Measurements from ENCODE around the gene PGS1. TPM values are rescaled to one million over a fixed set of nuclear protein-coding genes. Genes with fewer than 3 reads are reported as not detected.

PGS1 gene
- total RNA-seq, 1 donor from 2014 or later, result 26.4 TPM

DNA sequence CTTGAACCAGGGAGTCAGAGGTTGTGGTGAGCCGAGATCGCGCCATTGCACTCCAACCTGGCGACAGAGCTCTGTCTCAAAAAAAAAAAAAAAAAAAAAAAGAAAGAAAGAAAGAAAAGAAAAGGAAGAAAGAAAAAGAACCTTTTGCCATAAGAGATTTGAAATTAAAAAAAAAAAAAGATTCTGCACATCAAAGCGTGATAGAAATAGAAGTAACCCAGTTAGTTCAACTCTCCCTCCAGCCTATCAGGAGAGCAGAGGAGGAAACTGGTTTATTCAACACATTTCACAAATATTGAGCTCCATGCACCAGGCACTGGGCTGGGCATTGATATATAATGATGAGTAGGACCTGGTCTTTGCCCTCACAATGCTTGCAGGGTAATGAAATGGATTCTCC lies 16.2 kb upstream of the PGS1 start:
- DNase-seq (ENCODE audit: low read depth in 2 of 2), result no peak

DNA sequence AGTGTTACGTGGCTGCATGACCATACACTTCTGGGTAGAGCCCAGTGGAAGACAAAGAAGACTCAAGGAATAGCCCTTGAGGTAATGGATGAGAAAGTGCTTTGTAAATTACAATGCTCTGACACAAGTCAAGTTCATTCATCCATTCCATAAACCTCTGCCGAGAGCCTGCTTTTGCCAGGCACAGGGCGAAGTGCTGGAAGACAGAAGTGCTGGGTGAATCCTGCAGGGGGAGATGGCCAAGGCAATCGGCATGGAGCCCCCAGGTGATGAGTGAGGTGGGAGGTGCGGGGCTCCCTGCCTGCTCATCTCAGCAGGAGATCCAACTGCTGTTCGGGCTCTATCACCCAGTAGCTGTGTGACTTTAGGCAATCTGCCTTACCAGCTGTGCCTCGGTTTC lies 15.8 kb upstream of the PGS1 start:
- no peak for DNase-seq (ENCODE audit: low read depth in 2 of 2)

DNA sequence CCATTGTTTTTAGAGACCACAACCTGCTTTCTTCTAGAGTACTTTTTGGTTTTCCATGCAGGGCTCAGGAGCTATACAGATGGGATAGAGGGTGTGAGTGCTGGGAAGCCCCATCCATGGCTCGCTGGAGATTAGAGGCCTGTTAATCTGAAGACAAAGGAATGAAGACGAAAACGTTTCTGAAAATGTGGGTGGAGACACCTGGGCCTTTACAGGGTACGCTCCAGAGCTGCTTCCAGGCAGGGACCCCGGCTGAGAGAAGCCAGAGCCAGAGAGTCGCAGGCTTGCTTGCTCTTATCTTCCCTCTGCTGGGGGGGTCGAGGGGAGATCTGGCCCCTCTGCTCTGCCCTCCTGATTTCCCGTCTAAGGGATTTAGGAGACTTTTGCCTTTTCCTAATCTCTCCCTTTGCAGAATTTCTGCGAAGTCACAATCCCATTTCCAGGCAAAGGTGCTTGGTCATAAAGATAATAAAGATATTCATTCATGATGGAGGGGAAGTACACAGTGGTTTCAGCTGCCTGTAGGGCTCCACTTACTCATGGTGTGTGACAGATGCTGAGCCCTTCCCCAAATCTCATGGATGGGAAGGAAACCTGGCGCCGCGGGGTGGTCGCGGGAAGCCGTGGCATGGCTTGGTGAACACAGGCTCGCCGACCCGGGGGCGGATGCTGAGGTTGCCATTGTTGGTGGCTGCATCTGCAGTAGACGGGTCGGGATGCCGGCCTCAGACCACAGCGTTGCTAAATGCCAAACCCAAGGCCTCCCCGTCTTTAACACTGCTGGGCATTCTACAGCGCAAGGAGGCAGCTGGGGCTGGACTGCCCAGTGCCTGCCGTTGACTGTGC lies 13.8 kb upstream of the PGS1 start:
- DNase-seq (ENCODE audit: low read depth in 2 of 2), result no peak

DNA sequence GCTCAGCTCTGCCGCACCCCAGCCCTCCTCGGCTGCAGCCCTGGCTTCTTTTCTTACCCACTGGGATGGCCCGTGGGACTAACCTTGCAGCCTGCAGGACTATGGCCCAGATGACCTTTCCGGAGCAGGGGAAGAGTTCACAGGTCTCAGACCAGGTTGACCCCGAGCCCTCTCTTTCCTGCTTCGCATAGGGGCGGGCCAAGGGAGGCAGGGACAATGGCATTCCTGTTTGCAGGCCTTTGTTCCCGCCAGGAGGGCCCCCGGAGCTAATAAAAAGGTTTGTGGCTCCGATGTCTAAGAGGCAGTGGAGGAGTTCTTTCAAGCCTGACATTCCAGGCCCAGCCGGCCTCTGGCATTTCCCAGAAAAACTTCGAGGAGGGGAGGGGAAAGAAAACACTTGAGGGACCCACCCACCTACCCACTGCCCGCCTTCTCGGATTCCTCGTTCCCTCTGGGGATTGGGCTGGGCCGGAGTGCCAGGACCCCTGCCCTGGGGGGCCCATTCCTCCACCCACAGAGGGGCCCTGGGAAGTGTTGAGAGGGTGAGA lies 12.8 kb upstream of the PGS1 start:
- peak in 1 of 2 donors; percentile 54 for DNase-seq (ENCODE audit: low read depth in 2 of 2)

DNA sequence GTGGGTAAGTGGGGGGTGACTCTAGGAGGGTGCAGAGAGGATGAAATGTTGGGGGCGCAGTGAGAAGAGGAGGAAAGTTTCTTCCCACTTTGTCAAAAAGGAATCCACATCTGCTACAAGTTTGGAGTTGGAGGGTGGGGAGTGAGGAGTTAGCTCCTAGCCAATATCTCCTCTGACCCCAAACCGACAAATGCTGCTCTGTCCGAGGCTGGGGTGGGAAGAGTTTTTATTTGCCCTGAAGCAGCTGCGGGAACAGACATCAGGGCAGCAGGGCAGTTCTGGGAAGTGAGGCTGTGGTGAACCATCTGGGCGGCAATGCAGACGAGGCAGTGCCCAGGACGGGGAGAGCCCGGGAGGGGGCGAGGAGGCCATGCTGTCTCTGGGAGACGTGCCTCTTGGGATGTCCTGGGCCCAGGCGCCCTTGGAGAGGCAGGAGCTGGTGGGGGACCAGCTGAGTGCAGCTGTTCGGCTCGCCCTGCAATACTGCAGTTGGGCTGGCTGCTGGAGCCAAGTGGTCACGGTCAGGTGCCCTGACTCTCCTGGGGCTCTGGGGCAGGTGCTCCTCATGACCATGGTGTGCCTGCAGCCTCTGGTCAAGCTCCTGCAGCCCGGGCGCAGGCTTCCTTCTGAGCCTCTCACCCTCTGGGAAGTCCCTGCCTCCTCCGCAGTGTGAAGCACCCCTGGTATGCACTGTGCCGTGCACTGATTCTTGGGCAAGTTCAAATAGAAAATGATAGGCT lies 12.2 kb upstream of the PGS1 start:
- no peak for DNase-seq (ENCODE audit: low read depth in 2 of 2)

DNA sequence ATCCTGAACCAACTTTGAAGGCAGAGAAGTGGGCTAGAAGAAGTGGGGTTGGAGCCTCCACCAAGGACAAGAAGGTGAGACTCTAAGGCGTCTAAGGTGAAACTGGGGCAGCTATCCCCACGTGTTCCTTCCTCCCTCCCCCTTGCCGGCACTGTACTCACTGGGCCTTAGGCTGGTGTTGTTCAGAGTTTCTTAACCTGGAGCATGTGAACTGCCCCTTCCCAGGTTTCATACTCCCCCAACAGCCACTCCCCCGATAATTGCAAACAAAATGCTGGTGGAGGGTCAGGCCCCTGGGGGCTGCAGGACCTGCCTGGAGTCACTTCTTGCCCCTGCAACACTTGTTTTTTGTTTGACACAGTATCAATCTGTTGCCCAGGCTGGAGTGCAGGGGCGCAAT lies 11.3 kb upstream of the PGS1 start:
- DNase-seq (ENCODE audit: low read depth in 2 of 2), result no peak

DNA sequence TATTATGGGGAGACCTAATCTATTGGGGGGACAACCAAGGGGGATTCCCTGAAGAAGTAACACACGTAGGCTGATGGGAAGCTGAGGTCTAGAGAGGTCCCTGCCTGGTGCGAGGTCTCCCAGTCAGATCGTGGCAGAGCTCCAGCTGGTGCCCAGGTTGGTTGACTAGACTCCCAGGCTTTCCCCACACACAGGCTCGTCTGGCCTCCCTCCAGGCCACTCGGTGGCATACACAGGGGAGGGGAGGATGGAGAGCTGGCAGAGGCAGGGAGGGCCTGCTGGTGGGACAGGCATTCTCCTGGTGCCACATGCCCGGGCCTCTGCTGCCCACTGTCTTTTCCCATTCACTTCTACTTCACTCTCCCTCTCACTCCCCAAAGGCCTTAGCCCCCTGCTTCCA lies 10.1 kb upstream of the PGS1 start:
- DNase-seq (ENCODE audit: low read depth in 2 of 2), result no peak

DNA sequence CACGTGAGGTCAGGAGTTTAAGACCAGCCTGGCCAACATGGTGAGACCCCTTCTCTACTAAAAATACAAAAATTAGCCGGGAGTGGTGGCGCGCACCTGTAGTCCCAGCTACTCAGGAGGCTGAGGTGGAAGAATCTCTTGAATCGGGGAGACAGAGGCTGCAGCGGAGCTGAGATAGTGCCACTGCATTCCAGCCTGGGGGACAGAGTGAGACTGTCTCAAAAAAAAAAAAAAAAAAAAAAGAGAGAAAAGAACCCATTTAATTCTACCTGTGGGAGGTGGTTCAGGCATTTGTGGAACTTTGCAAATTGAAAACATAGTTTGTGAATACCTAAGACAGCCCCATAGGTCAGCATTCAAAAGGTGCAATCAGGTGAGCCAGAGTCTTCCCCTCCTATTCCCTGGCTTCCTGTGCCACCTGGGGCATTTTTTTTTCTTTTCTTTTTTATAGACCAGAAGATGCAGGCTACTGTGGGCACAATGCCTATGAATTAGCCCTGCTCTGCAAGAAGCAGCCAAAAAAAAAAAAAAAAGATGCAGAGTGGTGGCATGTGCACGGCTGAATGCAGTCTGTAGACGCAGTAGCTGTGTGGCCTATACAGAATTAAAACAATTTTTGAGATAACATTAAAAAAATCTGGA lies 9.5 kb upstream of the PGS1 start:
- DNase-seq (ENCODE audit: low read depth in 2 of 2), result no peak

DNA sequence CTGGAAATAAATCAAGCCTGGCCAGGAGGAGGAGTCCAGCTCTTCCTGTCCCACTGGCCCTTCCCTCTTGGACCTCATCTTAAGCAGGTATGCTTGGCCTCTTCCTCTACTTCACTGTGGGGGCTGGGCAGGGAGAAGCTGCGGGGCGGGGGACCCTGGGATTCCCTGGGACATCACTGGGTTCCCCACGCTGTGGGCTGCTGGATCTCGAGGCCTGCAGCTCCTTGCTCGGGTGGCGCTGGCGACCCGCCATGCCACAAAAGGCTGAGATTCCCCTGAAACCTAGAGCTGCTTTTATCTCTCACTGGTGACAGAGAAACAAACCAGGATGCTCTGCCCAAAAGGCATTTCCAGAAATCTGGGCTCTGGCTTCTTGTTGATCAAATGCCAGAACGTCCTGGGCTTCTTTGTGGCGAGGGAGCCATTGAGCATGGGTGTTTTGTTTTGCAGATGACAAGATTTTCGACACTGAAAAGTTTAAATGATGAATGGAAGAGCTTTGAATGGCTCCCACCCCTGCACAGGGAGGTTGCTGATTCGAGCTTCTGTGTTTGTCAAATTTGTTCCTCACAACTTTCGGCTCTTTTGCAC lies 8.6 kb upstream of the PGS1 start:
- no peak for DNase-seq (ENCODE audit: low read depth in 2 of 2)

DNA sequence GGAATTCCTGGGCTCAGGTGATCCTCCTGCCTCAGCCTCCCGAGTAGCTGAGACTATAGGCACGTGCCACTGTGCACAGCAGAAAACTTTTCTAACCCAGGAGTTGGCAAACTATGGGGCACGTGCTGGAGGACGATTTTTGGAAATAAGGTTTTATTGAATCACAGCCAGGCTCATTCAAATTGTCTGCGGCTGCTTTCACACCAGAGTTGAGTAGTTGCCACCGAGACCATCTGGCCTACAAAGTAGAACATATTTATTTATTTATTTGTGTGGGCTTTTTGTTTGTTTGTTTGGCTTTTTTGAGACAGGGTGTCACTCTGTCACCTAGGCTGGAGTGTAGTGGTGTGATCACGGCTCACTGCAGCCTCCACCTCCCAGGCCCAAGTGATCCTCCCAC lies 7.4 kb upstream of the PGS1 start:
- no peak for DNase-seq (ENCODE audit: low read depth in 2 of 2)

DNA sequence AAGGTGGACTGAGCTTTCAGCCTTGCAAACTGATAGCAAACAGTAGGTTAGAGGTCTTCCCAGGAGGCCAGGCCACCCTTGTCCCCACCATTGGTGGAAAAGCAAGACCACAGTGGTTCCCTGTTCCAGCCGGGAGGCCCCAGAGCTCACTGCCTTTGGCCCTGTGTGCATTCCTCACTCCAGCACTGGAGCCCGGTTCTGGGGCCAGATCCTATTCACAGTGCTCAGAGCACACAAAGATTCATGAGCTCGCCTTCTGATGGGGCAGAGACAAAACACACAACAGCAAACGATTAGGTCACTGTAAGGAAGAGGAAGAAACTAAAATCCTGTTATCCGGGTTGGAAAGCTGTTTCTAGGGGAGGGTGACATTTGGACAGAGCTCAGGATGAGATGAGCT lies 5.6 kb upstream of the PGS1 start:
- DNase-seq (ENCODE audit: low read depth in 2 of 2), result no peak

DNA sequence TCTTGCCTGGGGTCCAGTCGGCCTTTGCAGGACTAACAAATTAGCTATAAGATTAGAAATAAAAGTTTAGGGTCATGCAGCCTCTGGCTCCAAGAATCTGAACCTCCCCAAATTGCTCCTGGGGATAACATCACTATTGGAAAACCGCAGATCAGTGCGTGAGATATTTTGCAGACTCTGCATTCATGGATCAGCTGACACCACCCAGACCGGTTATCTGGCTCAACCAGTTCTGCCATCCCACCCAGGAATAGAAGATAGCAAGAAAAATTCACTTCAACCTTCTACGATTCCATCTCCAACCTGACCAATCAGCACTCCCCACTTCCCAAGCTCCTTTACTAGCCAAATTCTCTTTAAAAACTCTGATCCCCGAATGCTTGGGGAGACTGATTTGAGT lies 4.3 kb upstream of the PGS1 start:
- DNase-seq (ENCODE audit: low read depth in 2 of 2), result no peak

DNA sequence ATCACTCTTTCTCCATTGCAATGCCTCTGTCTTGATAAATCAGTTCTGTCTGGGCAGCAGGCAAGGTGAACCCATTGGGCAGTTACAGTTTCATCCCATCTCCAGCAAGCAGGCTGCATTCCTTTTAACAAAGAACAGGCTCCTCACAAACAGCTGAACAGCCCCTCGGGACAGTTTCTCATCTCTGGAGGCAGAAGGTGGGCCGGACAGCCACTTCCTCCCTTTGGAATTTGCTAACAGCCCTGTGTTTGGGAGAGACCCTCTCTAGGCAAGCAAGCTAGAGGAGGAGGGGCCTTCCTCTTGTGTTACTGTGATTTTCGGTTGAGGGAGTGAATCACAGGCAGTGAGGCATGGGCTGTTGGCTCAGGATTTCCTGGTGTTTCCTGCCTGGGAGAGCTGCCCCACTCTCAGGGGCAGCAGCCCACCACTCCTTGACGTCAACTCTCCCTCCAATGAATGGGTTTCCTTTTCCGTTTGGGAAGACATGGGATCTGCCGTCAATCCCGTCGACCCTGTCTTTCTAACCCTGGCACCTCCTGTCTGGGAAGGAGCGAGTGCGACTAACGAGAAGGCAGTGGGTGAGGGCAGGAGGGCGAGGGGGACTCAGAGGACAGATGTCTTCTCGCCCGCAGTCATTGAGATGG lies 3.7 kb upstream of the PGS1 start:
- DNase-seq (ENCODE audit: low read depth in 2 of 2), result peak; percentile 84 to 96

DNA sequence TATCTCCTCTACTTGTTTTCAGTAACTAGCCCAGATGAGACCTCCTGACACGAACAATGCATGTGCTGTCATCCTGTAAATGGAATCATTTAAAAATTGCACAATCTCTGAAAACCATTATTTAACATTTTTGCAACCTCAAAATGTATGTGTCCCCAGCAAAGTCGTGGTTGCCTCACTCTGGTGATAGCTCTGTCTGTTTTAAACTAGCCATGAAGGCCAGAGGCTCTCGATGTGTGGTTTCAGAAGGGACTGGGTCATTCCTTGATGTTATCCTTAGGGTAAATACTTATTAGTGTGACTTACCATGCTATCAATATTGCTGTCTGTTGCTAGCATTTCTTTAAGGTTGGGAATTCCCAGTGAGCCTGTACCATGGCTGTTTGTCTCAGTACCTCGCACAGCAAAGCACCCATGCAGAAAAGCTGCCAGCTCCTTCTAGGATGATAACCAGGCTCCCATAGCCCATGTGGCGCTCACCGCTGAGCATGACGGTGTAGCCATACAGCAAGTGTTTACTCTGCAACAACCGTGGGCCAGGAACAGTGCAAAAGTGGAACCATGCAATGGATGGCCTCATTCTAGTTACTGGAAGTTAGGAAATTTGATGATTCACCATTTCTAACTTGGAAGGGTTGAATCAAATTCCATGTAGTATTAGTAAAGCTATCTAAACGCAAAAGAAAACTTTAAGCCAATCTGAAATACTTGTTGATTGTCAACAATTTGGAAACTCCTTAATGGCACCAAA lies 2.9 kb upstream of the PGS1 start:
- peak; percentile 75 to 87 for DNase-seq (ENCODE audit: low read depth in 2 of 2)

DNA sequence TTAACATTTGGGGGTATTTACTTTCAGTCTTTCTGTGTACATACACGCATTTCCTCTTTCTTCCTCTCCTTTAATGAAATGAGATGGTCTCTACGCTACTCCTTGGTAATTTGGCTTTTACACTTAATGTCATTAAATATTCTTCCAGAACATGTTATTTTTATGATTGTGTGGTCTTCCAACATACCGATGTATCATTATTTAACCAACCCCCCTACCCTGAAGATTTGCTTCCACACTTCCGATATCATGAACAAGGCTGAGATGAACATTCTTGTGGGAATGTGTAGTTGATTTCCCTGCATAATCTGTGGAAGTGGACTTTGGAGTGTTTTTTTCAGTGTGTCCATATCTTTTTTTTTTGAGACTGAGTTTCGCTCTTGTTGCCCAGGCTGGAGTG lies 2.3 kb upstream of the PGS1 start:
- DNase-seq (ENCODE audit: low read depth in 2 of 2), result no peak

DNA sequence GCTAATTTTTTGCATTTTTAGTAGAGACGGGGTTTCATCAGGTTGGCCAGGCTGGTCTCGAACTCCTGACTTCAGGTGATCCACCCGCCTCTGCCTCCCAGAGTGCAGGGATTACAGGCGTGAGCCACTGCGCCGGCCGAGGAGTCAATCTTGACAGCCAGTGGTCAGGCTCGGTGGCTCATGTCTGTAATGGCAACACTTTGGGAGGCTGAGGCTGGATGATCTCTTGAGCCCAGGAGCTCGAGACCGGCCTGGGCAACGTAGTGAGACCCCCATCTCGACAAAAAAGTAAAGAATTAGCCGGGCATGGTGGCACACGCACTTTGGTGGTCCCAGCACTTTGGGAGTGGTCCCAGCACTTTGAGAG lies 608 bp upstream of the PGS1 start:
- DNase-seq (ENCODE audit: low read depth in 2 of 2), result no peak

DNA sequence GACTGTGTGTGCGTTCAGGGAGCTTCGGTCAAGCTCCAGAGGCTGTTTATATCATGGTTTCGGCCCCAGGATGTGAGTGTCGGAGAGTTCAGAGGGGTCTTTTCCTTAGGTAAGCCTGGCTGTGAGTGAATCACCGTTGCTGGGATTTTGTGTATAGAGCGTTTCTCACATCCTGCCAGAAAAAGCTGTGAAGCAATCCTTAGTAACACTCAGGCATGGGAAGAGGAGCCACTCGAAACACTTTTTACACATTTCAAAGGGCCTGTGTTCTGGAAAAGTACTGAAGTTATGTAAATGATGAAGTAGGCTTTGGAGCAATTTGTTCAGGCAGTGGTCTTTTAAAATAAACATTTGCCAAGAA lies 662 bp downstream of the PGS1 start:
- DNase-seq (ENCODE audit: low read depth in 2 of 2), result peak; percentile 96 to 98

DNA sequence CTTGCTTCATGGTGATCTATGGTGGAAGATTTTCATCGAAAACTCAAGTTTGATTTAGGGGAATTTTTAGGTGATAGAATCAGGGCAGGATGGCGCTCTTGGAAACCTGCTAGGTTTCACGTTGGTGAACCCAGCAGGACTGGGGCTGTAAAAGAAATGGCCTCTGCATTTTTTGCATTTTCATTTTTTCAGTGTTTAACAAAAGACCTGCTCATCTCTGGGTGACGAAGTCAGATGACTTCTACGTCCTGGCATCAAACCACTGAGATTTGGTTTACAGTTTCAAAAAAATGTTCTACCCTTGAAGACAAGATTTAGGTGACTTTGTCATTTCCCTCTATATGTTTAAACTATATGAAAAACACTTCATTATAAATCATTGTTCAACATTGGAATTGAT lies 1.9 kb downstream of the PGS1 start:
- DNase-seq (ENCODE audit: low read depth in 2 of 2), result no peak

DNA sequence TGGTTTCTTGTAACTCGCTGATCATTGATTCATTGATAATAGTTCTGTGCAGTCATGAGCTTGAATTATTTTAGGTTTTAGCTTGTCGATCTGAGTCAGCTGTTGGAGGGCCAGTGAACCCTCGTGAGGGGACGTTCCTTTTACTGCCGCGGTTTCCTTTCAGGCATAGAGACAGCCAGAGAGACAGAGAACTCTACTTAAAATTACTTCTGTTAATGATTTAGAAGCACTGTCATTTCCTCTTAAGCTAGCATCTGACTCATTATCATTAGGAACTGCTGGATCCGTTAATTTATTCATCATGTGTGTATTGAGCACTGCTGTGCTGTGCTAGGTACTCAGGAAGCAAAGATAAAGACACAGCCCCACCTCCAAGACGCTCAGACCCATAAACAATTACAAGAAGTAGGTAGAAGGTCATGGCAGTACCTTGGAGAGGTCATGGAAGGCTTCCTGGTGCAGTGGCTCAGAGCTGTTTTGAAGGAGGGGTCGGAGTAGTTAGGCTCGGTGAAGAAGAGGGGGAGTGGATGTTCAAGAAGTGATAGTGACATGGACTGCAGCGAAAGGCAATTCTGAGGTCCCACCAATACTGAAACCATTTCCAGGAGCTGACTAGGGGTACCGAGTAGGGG lies 3.3 kb downstream of the PGS1 start:
- peak; percentile 37 to 83 for DNase-seq (ENCODE audit: low read depth in 2 of 2)

DNA sequence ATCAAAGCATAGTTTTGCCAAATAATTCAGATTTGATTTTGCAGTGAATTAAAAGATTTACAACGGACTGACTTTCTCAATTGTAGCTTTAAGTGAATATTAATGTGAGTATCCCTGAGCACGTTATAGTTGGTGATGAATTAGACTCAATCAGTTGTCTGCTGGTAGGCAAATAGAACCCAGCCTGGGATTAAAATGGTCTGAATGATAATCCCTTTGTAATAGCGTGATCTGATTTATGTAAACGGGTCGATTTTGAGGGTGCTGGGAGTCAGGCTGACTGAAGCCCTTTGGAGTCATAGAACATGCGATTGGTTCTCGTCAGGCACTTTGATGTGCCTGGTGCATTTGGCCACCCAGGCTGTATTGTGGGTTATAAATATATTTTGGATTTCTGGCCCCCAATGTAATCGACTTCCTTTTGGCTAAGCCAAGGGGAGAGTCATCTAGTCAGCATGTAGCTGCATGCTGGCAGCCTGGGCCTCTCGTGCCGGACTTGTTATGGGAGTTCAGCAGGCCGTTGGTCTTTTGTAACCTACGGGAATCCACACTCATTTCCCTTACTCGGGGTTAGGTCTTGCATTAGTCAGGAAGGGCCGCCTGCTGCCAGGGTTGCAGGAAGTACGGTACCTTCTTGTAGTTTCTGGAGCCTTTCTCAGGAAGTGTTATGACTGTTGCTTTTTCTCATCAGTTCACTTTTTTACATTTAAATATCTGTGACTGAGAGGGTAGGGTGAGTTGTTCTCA lies 5.4 kb downstream of the PGS1 start:
- DNase-seq (ENCODE audit: low read depth in 2 of 2), result peak; percentile 96 to 100
